HUES64 (cell line): ENCODE data around the gene PRKACB.

Source experiments
- H3K27ac ChIP-seq: 2 replicates; pipeline ENCODE4 v1.7.0; 2013; ENCODE audit warnings: low read depth, low read length, inconsistent platforms
- H3K27me3 ChIP-seq: 2 replicates; pipeline ENCODE4 v1.6.1; 2013; ENCODE audit warnings: mild to moderate bottlenecking, low read length; ENCODE audit not compliant: insufficient read depth
- H3K36me3 ChIP-seq: 2 replicates; pipeline ENCODE4 v1.6.1; 2013; ENCODE audit warnings: mild to moderate bottlenecking, low read length; ENCODE audit not compliant: insufficient read depth
- H3K4me1 ChIP-seq: 2 replicates; pipeline ENCODE4 v1.6.1; 2013; ENCODE audit warnings: mild to moderate bottlenecking, low read length, moderate library complexity; ENCODE audit not compliant: insufficient read depth
- H3K4me3 ChIP-seq: 2 replicates; pipeline ENCODE4 v1.5.1; 2013; ENCODE audit warnings: mild to moderate bottlenecking, low read length, moderate library complexity
- H3K9ac ChIP-seq: 2 replicates; pipeline ENCODE4 v1.6.1; 2013; ENCODE audit warnings: mild to moderate bottlenecking, low read depth, low read length
- H3K9me3 ChIP-seq: 2 replicates; pipeline ENCODE4 v1.6.1; 2013; ENCODE audit warnings: low read depth, low read length; ENCODE audit not compliant: insufficient read depth
- WGBS: fragments of 150-250, 120-280 bp; methylation state at CpG from one replicate; pipeline ENCODE4 v1.1.7; 2013; ENCODE audit warnings: missing lambda C conversion rate; 5-methylcytosine and 5-hydroxymethylcytosine counted together

The PRKACB gene

GRCh38 chr1:84174051-84174556, 30.0 kb downstream of the PRKACB start:
- no peak overlapping the region for H3K4me3 ChIP-seq
- no peak overlapping the region; the same call in 1 of the 2 replicates for H3K9ac ChIP-seq
- no peaks in the 10 kb centered on the region for H3K27me3 ChIP-seq
- no peaks in the 10 kb centered on the region for H3K36me3 ChIP-seq
- 78% methylated on average over 4 of the region's 4 CpGs for WGBS
- peaks cover 15% of the 10 kb centered on the region; the same call in 1 of the 2 replicates for H3K4me1 ChIP-seq
- peak overlapping the region; percentile 59; the same call in 1 of the 2 replicates for H3K27ac ChIP-seq
- H3K9me3 ChIP-seq: no peaks in the 10 kb centered on the region

- H3K9me3 ChIP-seq: no peaks in the 10 kb centered on the region
- H3K27me3 ChIP-seq: no peaks in the 10 kb centered on the region
- no peaks in the 10 kb centered on the region for H3K4me1 ChIP-seq
- no peak overlapping the region for H3K9ac ChIP-seq
- H3K27ac ChIP-seq: no peak overlapping the region
- H3K36me3 ChIP-seq: peaks cover 4% of the 10 kb centered on the region; the same call in 1 of the 2 replicates
- no peak overlapping the region for H3K4me3 ChIP-seq
These were observed 37.4 kb downstream of the PRKACB start for GRCh38 chr1:84181350-84182005.

GRCh38 chr1:84190455-84190854, 46.4 kb downstream of the PRKACB start:
- Histone ChIP-seq H3K4me1 (no peaks in the 10 kb centered on the region), H3K27me3 (no peaks in the 10 kb centered on the region), H3K27ac (no peak overlapping the region), H3K4me3 (no peak overlapping the region), H3K9ac (no peak overlapping the region), H3K9me3 (peaks cover 24% of the 10 kb centered on the region; the same call in 1 of the 2 replicates), H3K36me3 (peaks cover 31% of the 10 kb centered on the region; the same call in 1 of the 2 replicates)
- no CpG with 5 or more reads among the region's 1 CpG for WGBS

- 65% methylated on average over 3 of the region's 3 CpGs for WGBS
- no peak overlapping the region for H3K9ac ChIP-seq
- H3K27me3 ChIP-seq: no peaks in the 10 kb centered on the region
- peaks cover 44% of the 10 kb centered on the region; the same call in 1 of the 2 replicates for H3K36me3 ChIP-seq
- H3K4me1 ChIP-seq: no peaks in the 10 kb centered on the region
- peaks cover 24% of the 10 kb centered on the region; the same call in 1 of the 2 replicates for H3K9me3 ChIP-seq
- H3K4me3 ChIP-seq: no peak overlapping the region
- no peak overlapping the region for H3K27ac ChIP-seq
These were observed 48.6 kb downstream of the PRKACB start for GRCh38 chr1:84192681-84193080.

- Histone ChIP-seq H3K36me3 (peaks cover 30% of the 10 kb centered on the region; the same call in 1 of the 2 replicates), H3K4me1 (no peaks in the 10 kb centered on the region), H3K27ac (no peak overlapping the region), H3K9me3 (no peaks in the 10 kb centered on the region), H3K9ac (no peak overlapping the region), H3K4me3 (no peak overlapping the region), H3K27me3 (no peaks in the 10 kb centered on the region)
- no CpG with 5 or more reads among the region's 6 CpGs for WGBS
These were observed 54.8 kb downstream of the PRKACB start for GRCh38 chr1:84198832-84199231.

- Histone ChIP-seq H3K36me3 (peaks cover 30% of the 10 kb centered on the region; the same call in 1 of the 2 replicates), H3K9ac (no peak overlapping the region), H3K4me1 (no peaks in the 10 kb centered on the region), H3K27ac (no peak overlapping the region), H3K4me3 (no peak overlapping the region), H3K27me3 (no peaks in the 10 kb centered on the region), H3K9me3 (no peaks in the 10 kb centered on the region)
- WGBS: 100% methylated on average over 1 of the region's 1 CpG
These were observed 55.2 kb downstream of the PRKACB start for GRCh38 chr1:84199257-84199656.

DNA sequence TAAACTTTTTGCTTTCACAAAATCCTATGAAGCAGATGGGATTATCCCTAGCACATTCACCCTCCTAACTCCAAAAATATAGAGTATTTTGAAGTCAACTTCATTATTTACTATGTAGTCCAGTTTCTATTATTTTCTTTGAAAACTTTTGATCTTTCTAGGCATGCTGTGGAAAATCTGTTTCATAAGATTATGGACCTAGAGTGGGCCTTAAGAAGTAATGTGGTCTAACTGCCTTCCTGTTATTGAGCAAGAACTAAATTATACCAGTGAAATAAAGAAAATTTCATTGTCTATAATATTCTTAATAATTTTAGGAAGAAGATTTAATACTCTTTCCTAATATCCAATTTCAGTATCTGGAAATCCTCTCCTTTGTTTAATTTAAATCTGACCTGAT, 58.1 kb downstream of the PRKACB start:
- peaks cover 23% of the 10 kb centered on the region; the same call in 1 of the 2 replicates for H3K36me3 ChIP-seq

GRCh38 chr1:84206375-84206774, 62.3 kb downstream of the PRKACB start:
- Histone ChIP-seq H3K9me3 (no peaks in the 10 kb centered on the region), H3K4me1 (no peaks in the 10 kb centered on the region), H3K36me3 (no peaks in the 10 kb centered on the region; the same call in 1 of the 2 replicates), H3K27ac (no peak overlapping the region), H3K4me3 (no peak overlapping the region), H3K9ac (no peak overlapping the region), H3K27me3 (no peaks in the 10 kb centered on the region)
- 92% methylated on average over 1 of the region's 1 CpG for WGBS

More for the DNA sequence above, 58.1 kb downstream of the PRKACB start:
- Histone ChIP-seq H3K27me3 (no peaks in the 10 kb centered on the region), H3K4me1 (no peaks in the 10 kb centered on the region), H3K4me3 (no peak overlapping the region), H3K9me3 (no peaks in the 10 kb centered on the region), H3K27ac (no peak overlapping the region), H3K9ac (no peak overlapping the region)

GRCh38 chr1:84208935-84209334, 64.9 kb downstream of the PRKACB start:
- Histone ChIP-seq H3K36me3 (no peaks in the 10 kb centered on the region), H3K4me3 (no peak overlapping the region), H3K9ac (no peak overlapping the region), H3K9me3 (no peaks in the 10 kb centered on the region), H3K27me3 (no peaks in the 10 kb centered on the region), H3K27ac (no peak overlapping the region), H3K4me1 (no peaks in the 10 kb centered on the region)

DNA sequence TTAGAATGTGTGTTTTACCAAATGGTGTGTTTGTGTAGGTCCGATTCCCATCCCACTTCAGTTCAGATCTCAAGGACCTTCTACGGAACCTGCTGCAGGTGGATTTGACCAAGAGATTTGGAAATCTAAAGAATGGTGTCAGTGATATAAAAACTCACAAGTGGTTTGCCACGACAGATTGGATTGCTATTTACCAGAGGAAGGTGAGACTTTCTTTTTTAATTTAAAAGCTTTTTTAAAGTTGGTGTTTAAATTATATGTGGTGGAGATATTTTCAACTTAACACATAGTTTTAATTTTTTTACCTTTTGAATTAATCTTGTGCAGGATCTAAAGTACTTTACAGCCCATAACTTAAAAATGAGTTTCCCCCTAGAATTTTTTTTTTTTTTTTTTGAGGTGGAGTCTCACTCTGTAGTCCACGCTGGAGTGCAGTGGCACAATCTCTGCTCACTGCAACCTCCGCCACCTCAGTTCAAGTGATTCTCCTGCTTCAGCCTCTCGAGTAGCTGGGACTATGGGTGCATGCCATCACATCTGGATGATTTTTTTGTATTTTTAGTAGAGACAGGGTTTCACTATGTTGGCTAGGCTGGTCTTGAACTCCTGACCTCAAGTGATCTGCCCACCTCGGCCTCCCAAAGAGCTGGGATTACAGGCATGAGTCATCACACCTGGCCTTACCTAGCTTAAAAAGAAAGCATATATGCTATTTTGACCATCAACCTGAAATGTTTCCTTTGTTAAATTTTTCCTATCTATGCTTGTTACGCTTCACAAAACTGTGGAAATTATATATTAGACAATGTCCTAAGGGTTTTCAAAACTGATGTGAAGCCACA, 70.3 kb downstream of the PRKACB start:
- H3K4me3 ChIP-seq: no peak overlapping the region

GRCh38 chr1:84217239-84217638, 73.2 kb downstream of the PRKACB start:
- H3K9me3 ChIP-seq: no peaks in the 10 kb centered on the region
- peaks cover 4% of the 10 kb centered on the region; the same call in 1 of the 2 replicates for H3K36me3 ChIP-seq
- H3K4me1 ChIP-seq: no peaks in the 10 kb centered on the region
- no peaks in the 10 kb centered on the region for H3K27me3 ChIP-seq
- no peak overlapping the region for H3K27ac ChIP-seq
- no peak overlapping the region for H3K9ac ChIP-seq
- no peak overlapping the region for H3K4me3 ChIP-seq

More for the DNA sequence above, 70.3 kb downstream of the PRKACB start:
- Histone ChIP-seq H3K27ac (no peak overlapping the region), H3K27me3 (no peaks in the 10 kb centered on the region), H3K36me3 (peaks cover 4% of the 10 kb centered on the region; the same call in 1 of the 2 replicates), H3K4me1 (no peaks in the 10 kb centered on the region), H3K9me3 (no peaks in the 10 kb centered on the region), H3K9ac (no peak overlapping the region)
- 94% methylated on average over 8 of the region's 8 CpGs for WGBS
